ENCODE results near the gene EFCAB11. TPM values are rescaled to one million over a fixed set of nuclear protein-coding genes. Genes with fewer than 3 reads are reported as not detected.

Gene EFCAB11
- total RNA-seq, 1 experiment from 2014 or later: 18.1 TPM

GRCh38 chr14:89891055-89891454 is 63.5 kb downstream of the EFCAB11 start:
- H2AFZ ChIP-seq (ENCODE audit: low read depth, low read length, poor library complexity, severe bottlenecking): no peak overlapping the region
- ATAC-seq: no peak
- no peak overlapping the region for H3K9ac ChIP-seq (ENCODE audit: low read length)
- H3K4me1 ChIP-seq (ENCODE audit: control insufficient read depth in 1 of 2, insufficient read depth in 2 of 2, low read length in 2 of 2): no peaks in the 10 kb centered on the region
- RAD21 ChIA-PET (ENCODE audit: low non-redundant PET in 1 of 2, low total read pairs in 2 of 2, uncharacterized antibody in 2 of 2, unreplicated experiment in 2 of 2): no interaction called here
- H3K9me2 ChIP-seq (ENCODE audit: insufficient read depth): no peaks in the 10 kb centered on the region
- H3K4me2 ChIP-seq (ENCODE audit: low read length): no peak overlapping the region
- POLR2A ChIA-PET: no interaction called here
- H4K20me1 ChIP-seq (ENCODE audit: insufficient read depth): no peaks in the 10 kb centered on the region
- intact Hi-C loops (cut with micrococcal nuclease): loop anchor here (10.0 kb wide), 1 partner anchor 1946 kb away; no protein-coding TSS in a partner anchor
- no peak for DNase-seq (ENCODE audit: low read depth, low spot score)
- TF ChIP-seq CBX3 (IDR thresholded peaks at IDR 0.05; ENCODE audit: low read depth) (no peak), CEBPB (IDR thresholded peaks at IDR 0.05; ENCODE audit: low read depth) (no peak), ELF1 (IDR thresholded peaks at IDR 0.05; ENCODE audit: borderline replicate concordance, low read depth) (no peak), ZBTB33 (IDR thresholded peaks at IDR 0.05; ENCODE audit: extremely low read depth, insufficient replicate concordance, low read length) (no peak), RAD21 (IDR thresholded peaks at IDR 0.05; ENCODE audit: low read depth) (no peak), EZH2 (IDR thresholded peaks at IDR 0.05) (no peak), SRF (IDR thresholded peaks at IDR 0.05; ENCODE audit: low read depth) (no peak), EZH2phosphoT487 (IDR thresholded peaks at IDR 0.05; ENCODE audit: borderline replicate concordance) (no peak), SIN3A (IDR thresholded peaks at IDR 0.05; ENCODE audit: low read depth) (no peak), YY1 (IDR thresholded peaks at IDR 0.05; ENCODE audit: extremely low read depth, insufficient replicate concordance, low read depth, low read length) (no peak), POLR2A (IDR thresholded peaks at IDR 0.05; ENCODE audit: borderline replicate concordance, extremely low read depth, insufficient read depth, insufficient read length) (no peak), CTCF (IDR thresholded peaks at IDR 0.05 in 2 of 3, conservative IDR thresholded peaks at IDR 0.05 in 1 of 3; ENCODE audit: borderline replicate concordance in 1 of 3, insufficient read depth in 1 of 3, low read depth in 2 of 3, low read length in 2 of 3) (no peak), ZNF274 (IDR thresholded peaks at IDR 0.05; ENCODE audit: low read depth, low read length) (no peak), JUND (IDR thresholded peaks at IDR 0.05) (no peak), REST (IDR thresholded peaks at IDR 0.05; ENCODE audit: low read depth) (no peak), TCF7L2 (IDR thresholded peaks at IDR 0.05; ENCODE audit: borderline replicate concordance, extremely low read depth, insufficient read depth, insufficient read length) (no peak), EGR1 (IDR thresholded peaks at IDR 0.05; ENCODE audit: low read depth) (no peak), POLR2AphosphoS5 (IDR thresholded peaks at IDR 0.05; ENCODE audit: low read depth, low read length) (no peak)
- no peaks in the 10 kb centered on the region for H3K27me3 ChIP-seq (ENCODE audit: insufficient read depth, low read length)
- H3K9me3 ChIP-seq (ENCODE audit: control insufficient read depth in 1 of 2, insufficient read depth in 1 of 2, low read depth in 1 of 2, low read length in 2 of 2): no peaks in the 10 kb centered on the region
- H3K79me2 ChIP-seq (ENCODE audit: insufficient read depth, low read length): no peaks in the 10 kb centered on the region
- CTCF ChIA-PET: no interaction called here
- H3K4me3 ChIP-seq (replicated peaks in 1 of 2; ENCODE audit: low read depth in 1 of 2, low read length in 2 of 2): no peak overlapping the region
- BruUV-seq (replicated peaks): no TSS peak
- no peak overlapping the region for H3K27ac ChIP-seq (ENCODE audit: low read depth, low read length)
- H3K36me3 ChIP-seq (ENCODE audit: control insufficient read depth in 1 of 2, insufficient read depth in 2 of 2, low read length in 2 of 2): no peaks in the 10 kb centered on the region
